ENCODE results near the gene IL17RD. TPM values are rescaled to one million over a fixed set of nuclear protein-coding genes. Genes with fewer than 3 reads are reported as not detected.

IL17RD gene
- total RNA-seq, 2 donors from 2014 or later, result 47.1 to 71.3 TPM

- Histone ChIP-seq H3K27ac (ENCODE audit: low read depth, low read length) (no peak overlapping the region), H3K9ac (ENCODE audit: extremely low read depth, low read length, poor library complexity, severe bottlenecking) (no peak overlapping the region), H3K9me3 (ENCODE audit: control insufficient read depth, low read length) (no peaks in the 10 kb centered on the region), H3K4me3 (ENCODE audit: low read length) (no peak overlapping the region), H3K27me3 (ENCODE audit: control insufficient read depth, insufficient read depth, low read length, poor library complexity, severe bottlenecking) (peaks cover 12% of the 10 kb centered on the region), H3K36me3 (ENCODE audit: control insufficient read depth, insufficient read depth, low read length) (no peaks in the 10 kb centered on the region), H3K4me1 (ENCODE audit: control insufficient read depth, insufficient read depth, low read length) (peaks cover 6% of the 10 kb centered on the region)
- H3K4me3 Mint-ChIP-seq, result no peak overlapping the region
- H3K9me3 Mint-ChIP-seq, result no peaks in the 10 kb centered on the region
- TF ChIP-seq CTCF (conservative IDR thresholded peaks at IDR 0.05), result no peak
- H3K36me3 Mint-ChIP-seq (ENCODE audit: low read depth), result peaks cover 5% of the 10 kb centered on the region
- WGBS, 2 experiments (ENCODE audit: insufficient coverage in 1 of 2, insufficient read length in 1 of 2), result 87 to 100% methylated on average over 2 to 3 of the region's 3 CpGs
- H3K4me1 Mint-ChIP-seq, result peaks cover 25% of the 10 kb centered on the region
- H3K27me3 Mint-ChIP-seq (ENCODE audit: insufficient read depth), result peaks cover 20% of the 10 kb centered on the region
- H3K27ac Mint-ChIP-seq, result no peak overlapping the region
- DNase-seq, result no peak
Measured at GRCh38 chr3:57081173-57081572, 84.0 kb downstream of the IL17RD start.

GRCh38 chr3:57080171-57080570 lies 85.0 kb downstream of the IL17RD start:
- Mint-ChIP-seq H3K36me3 (ENCODE audit: low read depth) (peaks cover 5% of the 10 kb centered on the region), H3K4me3 (peak overlapping the region; percentile 67), H3K27me3 (ENCODE audit: insufficient read depth) (peaks cover 20% of the 10 kb centered on the region), H3K4me1 (peaks cover 25% of the 10 kb centered on the region), H3K27ac (no peak overlapping the region), H3K9me3 (no peaks in the 10 kb centered on the region)
- peak; percentile 71 for DNase-seq
- Histone ChIP-seq H3K36me3 (ENCODE audit: control insufficient read depth, insufficient read depth, low read length) (no peaks in the 10 kb centered on the region), H3K9ac (ENCODE audit: extremely low read depth, low read length, poor library complexity, severe bottlenecking) (no peak overlapping the region), H3K9me3 (ENCODE audit: control insufficient read depth, low read length) (no peaks in the 10 kb centered on the region), H3K27ac (ENCODE audit: low read depth, low read length) (no peak overlapping the region), H3K27me3 (ENCODE audit: control insufficient read depth, insufficient read depth, low read length, poor library complexity, severe bottlenecking) (peaks cover 12% of the 10 kb centered on the region), H3K4me1 (ENCODE audit: control insufficient read depth, insufficient read depth, low read length) (peaks cover 6% of the 10 kb centered on the region), H3K4me3 (ENCODE audit: low read length) (peak overlapping the region; percentile 80)
- TF ChIP-seq CTCF (conservative IDR thresholded peaks at IDR 0.05), result no peak
- 93% methylated on average over 3 to 4 of the region's 4 CpGs for WGBS, 2 experiments (ENCODE audit: insufficient coverage in 1 of 2, insufficient read length in 1 of 2)

GRCh38 chr3:57079474-57079831 lies 85.7 kb downstream of the IL17RD start:
- 6% methylated on average over 12 to 25 of the region's 25 CpGs for WGBS, 2 experiments (ENCODE audit: insufficient coverage in 1 of 2, insufficient read length in 1 of 2)
- peaks cover 6% of the 10 kb centered on the region for H3K4me1 ChIP-seq (ENCODE audit: control insufficient read depth, insufficient read depth, low read length)
- no peak overlapping the region for H3K27ac ChIP-seq (ENCODE audit: low read depth, low read length)
- no peak overlapping the region for H3K27ac Mint-ChIP-seq
- peaks cover 12% of the 10 kb centered on the region for H3K27me3 ChIP-seq (ENCODE audit: control insufficient read depth, insufficient read depth, low read length, poor library complexity, severe bottlenecking)
- peaks cover 20% of the 10 kb centered on the region for H3K27me3 Mint-ChIP-seq (ENCODE audit: insufficient read depth)
- TF ChIP-seq CTCF (conservative IDR thresholded peaks at IDR 0.05), result no peak
- no peak for DNase-seq
- peaks cover 25% of the 10 kb centered on the region for H3K4me1 Mint-ChIP-seq
- no peaks in the 10 kb centered on the region for H3K36me3 ChIP-seq (ENCODE audit: control insufficient read depth, insufficient read depth, low read length)
- H3K4me3 ChIP-seq (ENCODE audit: low read length), result peak overlapping the region; percentile 80
- no peaks in the 10 kb centered on the region for H3K9me3 ChIP-seq (ENCODE audit: control insufficient read depth, low read length)
- peak overlapping the region; percentile 51 for H3K9ac ChIP-seq (ENCODE audit: extremely low read depth, low read length, poor library complexity, severe bottlenecking)
- no peaks in the 10 kb centered on the region for H3K9me3 Mint-ChIP-seq
- H3K4me3 Mint-ChIP-seq, result peak overlapping the region; percentile 67
- H3K36me3 Mint-ChIP-seq (ENCODE audit: low read depth), result peaks cover 5% of the 10 kb centered on the region
